Panc1 (cell line): ENCODE measurements around the gene RASSF4. TPM values are rescaled to one million over a fixed set of nuclear protein-coding genes. Genes with fewer than 3 reads are reported as not detected.

Experiments
- ATAC-seq: fragments of 200-7000 bp; cut with Tn5 transposase; 2 replicates; pipeline ENCODE4 v1.9.1; 2020; ENCODE audit warnings: mild to moderate bottlenecking, moderate library complexity
- BruUV-seq: library from RNA; stranded (reverse); fragments of 400-500 nt; replicated peaks from 2 replicates; lab custom pipeline; 2021; lab: Mats Ljungman, UMichigan
- CTCF ChIA-PET: fragments of 300-600 bp; sonication (Branson Sonifier 250); formaldehyde crosslinking; loops from one replicate; lab custom pipeline; 2022; ENCODE audit warnings: antibody characterized with exemption; lab: Charles Lee
- POLR2A ChIA-PET: fragments of 300-600 bp; sonication (Branson Sonifier 250); formaldehyde crosslinking; loops from one replicate; lab custom pipeline; 2022; ENCODE audit warnings: antibody characterized with exemption; lab: Charles Lee
- DNase-seq: peaks from one replicate; pipeline ENCODE4 v3.0.0-alpha.2; 2010; ENCODE audit warnings: low read depth, low spot score
- H3K27ac ChIP-seq: 2 replicates; pipeline ENCODE4 v1.5.1; 2011; ENCODE audit warnings: mild to moderate bottlenecking, low read length, inconsistent platforms
- H3K27me3 ChIP-seq: fragments of 200-500 bp; sonication (Bioruptor generic); 2 replicates; pipeline ENCODE4 v1.6.0; 2014; ENCODE audit warnings: low read length, inconsistent platforms; ENCODE audit not compliant: control insufficient read depth, insufficient read depth
- H3K36me3 ChIP-seq: fragments of 200-500 bp; sonication (Bioruptor generic); 2 replicates; pipeline ENCODE4 v1.5.1; 2014; ENCODE audit warnings: inconsistent platforms, mild to moderate bottlenecking, low read length, moderate library complexity; ENCODE audit not compliant: control insufficient read depth, insufficient read depth
- H3K4me1 ChIP-seq: 2 replicates; pipeline ENCODE4 v1.5.1; 2011; ENCODE audit warnings: inconsistent platforms, mild to moderate bottlenecking, low read length, moderate library complexity; ENCODE audit not compliant: control insufficient read depth, insufficient read depth
- H3K4me3 ChIP-seq, 2 experiments: 2 replicates each; pipeline ENCODE4 v1.5.1; 2011 to 2012; ENCODE audit warnings: low read depth in 2 of 2, low read length in 2 of 2, mild to moderate bottlenecking in 2 of 2, inconsistent platforms in 1 of 2, moderate library complexity in 1 of 2
- H3K9me3 ChIP-seq: fragments of 200-500 bp; sonication (Bioruptor generic); 2 replicates; pipeline ENCODE4 v1.5.1; 2014; ENCODE audit warnings: low read depth, mild to moderate bottlenecking, inconsistent platforms, low read length, moderate library complexity; ENCODE audit not compliant: control insufficient read depth, insufficient read depth
- POLR2AphosphoS5 ChIP-seq: IDR thresholded peaks from 2 replicates; pipeline ENCODE4 v1.6.1; 2012; ENCODE audit warnings: mild to moderate bottlenecking, low read depth, low read length, moderate library complexity
- REST ChIP-seq, 2 experiments: IDR thresholded peaks; 2 replicates each; pipeline ENCODE4 v1.6.1; 2011 to 2012; ENCODE audit warnings: low read depth in 2 of 2, control low read depth in 1 of 2, low read length in 1 of 2, mild to moderate bottlenecking in 1 of 2, moderate library complexity in 1 of 2; ENCODE audit not compliant: insufficient read depth in 1 of 2
- SIN3A ChIP-seq: IDR thresholded peaks from 2 replicates; pipeline ENCODE4 v1.6.1; 2012; ENCODE audit warnings: low read depth, mild to moderate bottlenecking, low read length, moderate library complexity, borderline replicate concordance; ENCODE audit not compliant: insufficient read depth
- TCF7L2 ChIP-seq: IDR thresholded peaks from 2 replicates; pipeline ENCODE4 v1.6.1; 2011; ENCODE audit warnings: mild to moderate bottlenecking, low read depth, low read length, inconsistent platforms
- in situ Hi-C: cut with HindIII; loops from 2 replicates; pipeline ENCODE4 v1.10.0; 2016; ENCODE audit warnings: low sequenced_read_pairs, low pct_unique_long_range_greater_than_20kb
- intact Hi-C: fragments of 100-400 bp; cut with micrococcal nuclease; formaldehyde crosslinking; loops from one replicate; pipeline ENCODE4 v1.10.0; 2022; ENCODE audit not compliant: unreplicated experiment
- total RNA-seq: library from RNA; stranded (reverse); gene quantifications from one replicate; pipeline ENCODE4 v1.2.1, GENCODE V29; 2021; ENCODE audit not compliant: unreplicated experiment
- TF ChIP-seq, protein P1 (sequence below): fragments of 450-650 bp; IDR thresholded peaks from 2 replicates; pipeline ENCODE4 v1.5.1; 2017; ENCODE audit warnings: mild to moderate bottlenecking

RASSF4 gene
- total RNA-seq, 1 experiment from 2014 or later = 13.9 TPM

GRCh38 chr10:44935966-44936295 is 23.7 kb upstream of the RASSF4 start:
- no peak for TF ChIP-seq TCF7L2
- in situ Hi-C loops = no loop called here
- H3K9me3 ChIP-seq = no peaks in the 10 kb centered on the region
- H3K27me3 ChIP-seq = no peaks in the 10 kb centered on the region
- H3K4me3 ChIP-seq = no peak overlapping the region
- H3K27ac ChIP-seq = no peak overlapping the region
- intact Hi-C loops = no loop called here
- ATAC-seq = no peak
- CTCF ChIA-PET = no interaction called here
- no TSS peak for BruUV-seq
- POLR2A ChIA-PET = no interaction called here
- no peak for DNase-seq
- 0 out of 2 replicates have a peak, but pooled peaks cover 3% of the 10 kb centered on the region for H3K4me1 ChIP-seq
- H3K36me3 ChIP-seq = no peaks in the 10 kb centered on the region

DNA sequence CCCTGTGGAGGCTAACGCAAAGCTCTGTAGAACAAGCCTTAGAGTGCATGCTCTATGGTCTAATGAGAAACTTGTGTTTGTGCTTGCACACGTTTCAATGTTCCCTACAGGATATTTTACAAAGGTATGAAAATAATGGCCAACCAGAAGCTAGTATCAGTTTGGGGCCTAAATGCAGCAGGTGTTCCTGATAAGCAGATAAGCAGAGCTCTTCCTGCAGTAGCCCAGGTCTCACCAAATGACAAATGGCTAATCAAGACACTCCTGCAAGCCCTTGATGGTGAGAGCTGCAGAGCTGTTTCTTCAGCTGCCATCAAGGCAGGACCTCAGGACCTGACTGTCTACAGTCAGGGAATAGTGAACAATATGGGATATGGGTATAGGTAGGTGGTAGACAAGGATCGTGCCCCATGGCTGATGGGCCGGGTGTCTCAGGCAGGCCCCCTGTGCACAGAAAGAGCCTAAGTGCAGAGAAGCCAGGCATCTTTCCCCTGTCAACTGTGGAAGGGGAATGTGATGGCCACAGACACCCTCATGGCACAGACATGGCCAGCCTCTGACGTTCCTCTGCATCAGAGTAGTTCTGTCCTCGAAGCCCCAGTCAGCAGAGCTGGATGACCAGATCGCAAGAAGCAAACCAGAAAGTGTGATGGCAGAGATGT is 23.2 kb upstream of the RASSF4 start:
- ATAC-seq (no peak), DNase-seq (no peak)
- POLR2A ChIA-PET = no interaction called here
- no peaks in the 10 kb centered on the region for H3K27me3 ChIP-seq
- no TSS peak for BruUV-seq
- no peak overlapping the region for H3K4me3 ChIP-seq
- H3K36me3 ChIP-seq = no peaks in the 10 kb centered on the region
- TF ChIP-seq REST (IDR thresholded peaks at IDR 0.05; ENCODE audit: insufficient read depth in 1 of 2, low read depth in 2 of 2, low read length in 1 of 2) (no peak), TCF7L2 (no peak), SIN3A (no peak), POLR2AphosphoS5 (no peak)
- TF ChIP-seq, protein P1, sequence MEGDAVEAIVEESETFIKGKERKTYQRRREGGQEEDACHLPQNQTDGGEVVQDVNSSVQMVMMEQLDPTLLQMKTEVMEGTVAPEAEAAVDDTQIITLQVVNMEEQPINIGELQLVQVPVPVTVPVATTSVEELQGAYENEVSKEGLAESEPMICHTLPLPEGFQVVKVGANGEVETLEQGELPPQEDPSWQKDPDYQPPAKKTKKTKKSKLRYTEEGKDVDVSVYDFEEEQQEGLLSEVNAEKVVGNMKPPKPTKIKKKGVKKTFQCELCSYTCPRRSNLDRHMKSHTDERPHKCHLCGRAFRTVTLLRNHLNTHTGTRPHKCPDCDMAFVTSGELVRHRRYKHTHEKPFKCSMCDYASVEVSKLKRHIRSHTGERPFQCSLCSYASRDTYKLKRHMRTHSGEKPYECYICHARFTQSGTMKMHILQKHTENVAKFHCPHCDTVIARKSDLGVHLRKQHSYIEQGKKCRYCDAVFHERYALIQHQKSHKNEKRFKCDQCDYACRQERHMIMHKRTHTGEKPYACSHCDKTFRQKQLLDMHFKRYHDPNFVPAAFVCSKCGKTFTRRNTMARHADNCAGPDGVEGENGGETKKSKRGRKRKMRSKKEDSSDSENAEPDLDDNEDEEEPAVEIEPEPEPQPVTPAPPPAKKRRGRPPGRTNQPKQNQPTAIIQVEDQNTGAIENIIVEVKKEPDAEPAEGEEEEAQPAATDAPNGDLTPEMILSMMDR = no peak
- H3K4me1 ChIP-seq = 0 out of 2 replicates have a peak, but pooled peaks cover 3% of the 10 kb centered on the region
- H3K9me3 ChIP-seq = no peaks in the 10 kb centered on the region
- intact Hi-C loops (no loop called here), in situ Hi-C loops (no loop called here)
- no peak overlapping the region for H3K27ac ChIP-seq
- CTCF ChIA-PET = no interaction called here

DNA sequence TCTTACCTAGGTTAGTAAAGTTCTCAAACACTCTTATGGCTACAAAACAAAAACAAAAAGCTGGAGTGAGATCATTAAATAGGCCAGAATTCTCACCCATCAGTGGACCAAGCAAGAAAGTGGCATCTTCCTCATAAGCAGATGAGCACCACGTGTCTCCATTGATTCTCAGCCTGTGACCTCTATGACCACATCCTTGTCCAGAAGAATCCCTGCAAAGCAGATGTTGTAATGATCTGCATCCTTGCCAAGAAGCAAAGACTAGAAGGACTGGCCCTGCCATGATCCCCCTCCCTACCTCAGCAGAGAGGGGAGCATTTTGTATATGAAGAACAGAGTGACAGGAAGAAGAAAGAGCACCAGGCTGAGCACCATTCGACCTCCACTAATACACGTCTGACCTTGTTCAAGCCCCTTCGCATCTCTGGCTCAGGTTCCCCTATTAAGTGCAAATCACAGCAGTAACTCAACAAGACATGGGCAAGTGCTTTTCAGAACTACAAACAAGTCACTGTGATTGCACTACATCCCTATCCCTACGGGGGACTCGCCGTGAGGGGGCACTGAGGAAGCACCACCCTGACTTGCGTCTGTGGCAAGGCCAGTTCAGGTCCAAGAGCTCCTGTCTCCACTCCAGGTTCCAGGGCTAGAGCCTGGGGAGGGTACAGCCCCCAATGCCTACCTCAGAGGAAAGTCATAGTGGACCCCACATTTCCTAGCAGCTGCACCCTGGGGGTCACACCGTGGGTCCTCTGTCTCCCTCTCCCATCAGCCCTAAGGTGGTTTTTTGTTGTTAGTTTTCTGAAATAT is 22.2 kb upstream of the RASSF4 start:
- intact Hi-C loops = no loop called here
- in situ Hi-C loops = no loop called here
- H3K27me3 ChIP-seq = no peaks in the 10 kb centered on the region
- DNase-seq (no peak), ATAC-seq (no peak)
- POLR2A ChIA-PET = no interaction called here
- H3K27ac ChIP-seq = no peak overlapping the region
- TF ChIP-seq TCF7L2 = no peak
- TF ChIP-seq, protein P1 = no peak
- TF ChIP-seq SIN3A = no peak
- TF ChIP-seq REST (IDR thresholded peaks at IDR 0.05; ENCODE audit: insufficient read depth in 1 of 2, low read depth in 2 of 2, low read length in 1 of 2) = no peak
- no peak for TF ChIP-seq POLR2AphosphoS5
- H3K36me3 ChIP-seq = no peaks in the 10 kb centered on the region
- no TSS peak for BruUV-seq
- CTCF ChIA-PET = interaction anchor here (1.0 kb wide), 1 partner anchor 8 kb away, joined by 3 read pairs; no protein-coding TSS in a partner anchor
- no peaks in the 10 kb centered on the region for H3K9me3 ChIP-seq
- H3K4me3 ChIP-seq = no peak overlapping the region
- H3K4me1 ChIP-seq = 0 out of 2 replicates have a peak, but pooled peaks cover 3% of the 10 kb centered on the region
